HG02759 (cell line): Measurements from ENCODE around the gene PRPF31.
"Not testable (repeated sequence)": the region's sequence is repeated elsewhere in the genome, so short reads cannot be mapped to it uniquely, and the experiment has no call there.

Experiments
- ATAC-seq: cut with Tn5 transposase; IDR thresholded peaks from one replicate; pipeline ENCODE4 v1.9.1; 2021; ENCODE audit warnings: mild to moderate bottlenecking, moderate library complexity; ENCODE audit not compliant: unreplicated experiment

The PRPF31 gene

GRCh38 chr19:54115109-54116063 lies at the start of gene PRPF31, which contains the start of gene TFPT:
PRPF31 (plus strand) TSS chr19:54115754; CDS start chr19:54118279, 2,525 bp downstream.
TFPT (minus strand) TSS chr19:54115657; CDS start chr19:54115269, 388 bp downstream.
- peak; percentile 87 for ATAC-seq

GRCh38 chr19:54069470-54069869 lies 46.1 kb upstream of the PRPF31 start:
- no peak for ATAC-seq

GRCh38 chr19:54073829-54074228 lies 41.7 kb upstream of the PRPF31 start:
- no peak for ATAC-seq

GRCh38 chr19:54074851-54075250 lies 40.7 kb upstream of the PRPF31 start:
- no peak for ATAC-seq

- no peak for ATAC-seq
These were observed 38.2 kb upstream of the PRPF31 start for GRCh38 chr19:54077334-54077733.

GRCh38 chr19:54081032-54081431 lies 34.5 kb upstream of the PRPF31 start, which contains the start of gene TARM1:
TARM1 (minus strand) TSS chr19:54081365; CDS start chr19:54081340, 25 bp downstream.
- no peak for ATAC-seq

- ATAC-seq, result no peak
These were observed 31.1 kb upstream of the PRPF31 start for GRCh38 chr19:54084410-54084809.

GRCh38 chr19:54094426-54095000 lies 21.0 kb upstream of the PRPF31 start:
- ATAC-seq, result no peak

- no peak for ATAC-seq
These were observed 20.3 kb upstream of the PRPF31 start for GRCh38 chr19:54095136-54095858.

GRCh38 chr19:54095859-54096616 lies 19.5 kb upstream of the PRPF31 start:
- ATAC-seq, result not testable (repeated sequence)

GRCh38 chr19:54096617-54097106 lies 18.9 kb upstream of the PRPF31 start:
- ATAC-seq, result no peak

- ATAC-seq, result no peak
These were observed 16.2 kb upstream of the PRPF31 start for GRCh38 chr19:54099190-54099902.

- ATAC-seq, result not testable (repeated sequence)
These were observed 15.7 kb upstream of the PRPF31 start for GRCh38 chr19:54099903-54100255.

GRCh38 chr19:54100561-54100960 lies 15.0 kb upstream of the PRPF31 start, which contains the start of gene OSCAR:
OSCAR (minus strand) TSS chr19:54100803; CDS start chr19:54100792, 11 bp downstream.
- no peak for ATAC-seq

- ATAC-seq, result peak; percentile 97
These were observed 13.0 kb upstream of the PRPF31 start, which contains the start of gene NDUFA3 for GRCh38 chr19:54102421-54103169. NDUFA3 (plus strand) TSS chr19:54102855; CDS start chr19:54102879, 24 bp downstream.

- no peak for ATAC-seq
These were observed 10.4 kb upstream of the PRPF31 start for GRCh38 chr19:54104998-54105715.

- ATAC-seq, result no peak
These were observed 9.8 kb upstream of the PRPF31 start for GRCh38 chr19:54105796-54106195.

GRCh38 chr19:54106716-54107115 lies 8.8 kb upstream of the PRPF31 start:
- no peak for ATAC-seq
